ENCODE measurements around the gene ILDR2.

The ILDR2 gene

GRCh38 chr1:166975361-166976129, at the start of gene ILDR2:
ILDR2 (minus strand) TSS chr1:166975540; CDS start chr1:166975268, 272 bp downstream.
- peak; percentile 77 for DNase-seq (ENCODE audit: low spot score)

- no peak for DNase-seq (ENCODE audit: low spot score)
These were observed 47.0 kb upstream of the ILDR2 start for GRCh38 chr1:167022384-167022783.

- no peak for DNase-seq (ENCODE audit: low spot score)
These were observed 40.9 kb upstream of the ILDR2 start for GRCh38 chr1:167016100-167016750.

GRCh38 chr1:167013108-167013929, 38.0 kb upstream of the ILDR2 start:
- DNase-seq (ENCODE audit: low spot score) = no peak

GRCh38 chr1:167012570-167012969, 37.2 kb upstream of the ILDR2 start:
- DNase-seq (ENCODE audit: low spot score) = no peak

- no peak for DNase-seq (ENCODE audit: low spot score)
These were observed 36.3 kb upstream of the ILDR2 start for GRCh38 chr1:167011560-167012191.

- DNase-seq (ENCODE audit: low spot score) = no peak
These were observed 28.4 kb upstream of the ILDR2 start for GRCh38 chr1:167003711-167004110.

GRCh38 chr1:167002354-167002753, 27.0 kb upstream of the ILDR2 start:
- no peak for DNase-seq (ENCODE audit: low spot score)

GRCh38 chr1:167000546-167000945, 25.2 kb upstream of the ILDR2 start:
- DNase-seq (ENCODE audit: low spot score) = no peak

- no peak for DNase-seq (ENCODE audit: low spot score)
These were observed 24.2 kb upstream of the ILDR2 start for GRCh38 chr1:166999500-167000055.

- no peak for DNase-seq (ENCODE audit: low spot score)
These were observed 23.7 kb upstream of the ILDR2 start for GRCh38 chr1:166999075-166999474.

- no peak for DNase-seq (ENCODE audit: low spot score)
These were observed 13.7 kb upstream of the ILDR2 start, which contains the start of gene MAEL for GRCh38 chr1:166988974-166989515. MAEL (plus strand) TSS chr1:166989280; CDS start chr1:166989353, 73 bp downstream.

- DNase-seq (ENCODE audit: low spot score) = no peak
These were observed 6.2 kb upstream of the ILDR2 start for GRCh38 chr1:166981589-166981988.

- no peak for DNase-seq (ENCODE audit: low spot score)
These were observed 5.5 kb upstream of the ILDR2 start for GRCh38 chr1:166980818-166981217.

- DNase-seq (ENCODE audit: low spot score) = no peak
These were observed 5.0 kb upstream of the ILDR2 start for GRCh38 chr1:166980383-166980782.

GRCh38 chr1:166978821-166979220, 3.5 kb upstream of the ILDR2 start:
- no peak for DNase-seq (ENCODE audit: low spot score)

- DNase-seq (ENCODE audit: low spot score) = no peak
These were observed 2.6 kb upstream of the ILDR2 start for GRCh38 chr1:166977951-166978350.

- no peak for DNase-seq (ENCODE audit: low spot score)
These were observed 544 bp downstream of the ILDR2 start for GRCh38 chr1:166974647-166975345.

GRCh38 chr1:166972826-166973225, 2.5 kb downstream of the ILDR2 start:
- DNase-seq (ENCODE audit: low spot score) = no peak

- DNase-seq (ENCODE audit: low spot score) = no peak
These were observed 3.1 kb downstream of the ILDR2 start for GRCh38 chr1:166972193-166972592.

GRCh38 chr1:166971252-166971651, 4.1 kb downstream of the ILDR2 start:
- no peak for DNase-seq (ENCODE audit: low spot score)

Measured in iPS-NIHi11 (cell line).